ENCODE results near the gene PRM1. TPM values are rescaled to one million over a fixed set of nuclear protein-coding genes. Genes with fewer than 3 reads are reported as not detected.

Gene PRM1, protein sequence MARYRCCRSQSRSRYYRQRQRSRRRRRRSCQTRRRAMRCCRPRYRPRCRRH
- total RNA-seq, result not detected
- long read RNA-seq, result 0 reads

- DNase-seq (no peak), ATAC-seq (no peak)
- intact Hi-C loops (cut with micrococcal nuclease), result no loop called here
Observed at GRCh38 chr16:11280616-11281522, at the start of gene PRM1. PRM1 (minus strand) TSS chr16:11281330; CDS start chr16:11281238, 92 bp downstream.

- DNase-seq (no peak), ATAC-seq (no peak)
- intact Hi-C loops (cut with micrococcal nuclease), result no loop called here
Observed at GRCh38 chr16:11330526-11331237, 49.6 kb upstream of the PRM1 start.

GRCh38 chr16:11329891-11330290 is 48.8 kb upstream of the PRM1 start:
- intact Hi-C loops (cut with micrococcal nuclease), result no loop called here
- ATAC-seq, result peak; percentile 31
- DNase-seq, result no peak

- no peak for ATAC-seq
- intact Hi-C loops (cut with micrococcal nuclease), result no loop called here
- no peak for DNase-seq
Observed at GRCh38 chr16:11329071-11329491, 48.0 kb upstream of the PRM1 start.

DNA sequence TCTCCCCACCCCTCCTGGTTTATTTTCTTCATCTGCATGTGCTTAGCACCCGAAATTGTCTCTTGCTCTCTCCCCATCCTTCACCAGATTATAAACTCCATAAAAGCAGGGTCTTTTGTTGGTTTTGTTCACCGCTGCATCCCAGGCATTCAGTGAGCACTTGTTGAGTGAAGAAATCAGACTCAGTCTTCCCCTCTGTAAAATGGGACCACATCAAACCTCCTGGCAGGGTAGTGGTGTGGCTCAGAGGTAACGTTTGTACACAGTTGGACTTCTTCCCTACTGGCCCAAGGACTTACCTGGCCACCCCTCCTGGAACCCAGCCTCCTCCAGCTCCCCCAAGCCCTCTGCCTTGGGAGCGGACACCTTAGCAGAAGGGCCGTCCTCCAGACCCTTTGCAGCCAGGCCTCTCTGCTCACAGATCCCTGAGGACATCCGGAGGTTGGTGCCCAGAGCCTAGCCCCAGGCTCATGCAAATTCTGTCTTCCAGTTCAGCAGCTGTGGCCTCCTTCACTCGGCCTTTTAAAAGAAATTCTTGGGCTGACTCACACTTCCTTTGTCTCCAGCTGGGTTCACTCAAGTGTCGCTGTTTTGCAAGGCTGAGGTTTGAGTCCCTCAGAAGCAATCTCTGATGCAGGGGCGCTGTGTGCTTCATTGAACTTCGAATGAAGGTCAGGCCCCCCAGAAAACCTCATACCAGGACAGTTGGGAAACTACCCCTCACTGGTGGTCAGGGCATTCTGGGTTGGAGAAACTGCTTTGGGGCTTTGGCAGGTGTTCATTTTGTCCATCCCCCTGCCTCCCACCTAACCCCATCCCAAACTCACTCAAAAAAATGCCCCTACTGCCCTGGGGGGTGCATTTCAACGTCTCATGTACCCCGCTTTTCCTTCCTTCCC is 47.3 kb upstream of the PRM1 start:
- peak; percentile 75 for DNase-seq
- intact Hi-C loops (cut with micrococcal nuclease), result no loop called here
- peak; percentile 92 for ATAC-seq

GRCh38 chr16:11327277-11328171 is 46.4 kb upstream of the PRM1 start:
- peak; percentile 58 for ATAC-seq
- DNase-seq, result peak; percentile 60
- intact Hi-C loops (cut with micrococcal nuclease), result no loop called here

DNA sequence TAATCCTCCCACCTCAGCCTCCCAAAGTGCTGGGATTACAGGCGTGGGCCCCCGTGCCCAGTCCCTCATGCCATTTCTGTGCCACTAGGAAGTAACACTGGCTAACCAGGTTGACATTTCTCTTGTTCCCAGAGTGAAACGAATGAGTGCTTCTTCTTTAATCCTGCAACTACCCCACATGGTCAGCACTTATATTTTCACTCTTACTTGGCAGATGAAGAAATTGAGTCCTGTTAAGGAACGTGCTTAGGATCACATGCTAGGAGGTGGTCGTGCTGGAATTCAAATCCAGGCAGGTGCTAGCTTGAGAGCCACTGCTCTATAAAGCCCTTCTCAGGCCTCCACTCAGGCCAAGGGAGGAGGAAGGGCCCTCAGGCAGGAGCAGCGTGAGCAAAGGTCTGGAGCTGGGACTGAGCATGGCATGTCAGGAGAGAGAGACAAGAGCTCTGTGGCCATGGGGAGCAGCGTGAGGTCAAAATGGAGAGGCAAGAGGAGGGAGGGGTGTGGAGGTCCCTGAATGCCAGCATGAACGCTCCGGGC is 45.7 kb upstream of the PRM1 start:
- ATAC-seq, result no peak
- intact Hi-C loops (cut with micrococcal nuclease), result no loop called here
- DNase-seq, result no peak

DNA sequence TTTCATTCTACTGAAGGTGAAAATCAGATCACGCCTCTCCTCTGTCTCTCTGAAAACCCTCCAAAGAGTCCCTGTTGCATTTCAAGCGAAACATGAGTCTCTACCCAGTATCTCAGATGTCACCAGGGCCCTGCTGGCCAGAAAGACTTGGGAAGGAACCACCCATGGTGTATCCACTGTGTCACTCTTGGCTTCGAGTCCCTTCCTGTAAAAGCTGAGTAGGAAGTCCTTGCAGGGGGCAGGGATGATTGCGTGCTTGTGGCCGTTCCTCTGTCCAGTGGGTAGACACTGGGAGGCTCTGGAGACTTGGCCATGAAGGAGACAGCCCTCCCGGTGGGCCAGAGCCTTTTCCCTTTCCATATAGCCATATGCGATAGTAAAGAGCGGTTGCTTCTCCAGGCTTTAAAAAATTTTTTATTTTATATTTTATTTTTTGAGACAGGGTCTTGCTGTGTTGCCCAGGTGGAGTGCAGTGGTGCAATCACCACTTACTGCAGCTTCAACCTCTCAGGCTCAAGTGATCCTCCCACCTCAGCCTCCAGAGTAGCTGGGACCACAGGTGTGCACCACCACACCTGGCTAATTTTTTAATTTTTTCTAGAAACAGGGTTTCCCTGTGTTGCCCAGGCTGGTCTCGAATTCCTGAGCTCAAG is 45.1 kb upstream of the PRM1 start:
- no peak for DNase-seq
- intact Hi-C loops (cut with micrococcal nuclease), result no loop called here
- no peak for ATAC-seq

DNA sequence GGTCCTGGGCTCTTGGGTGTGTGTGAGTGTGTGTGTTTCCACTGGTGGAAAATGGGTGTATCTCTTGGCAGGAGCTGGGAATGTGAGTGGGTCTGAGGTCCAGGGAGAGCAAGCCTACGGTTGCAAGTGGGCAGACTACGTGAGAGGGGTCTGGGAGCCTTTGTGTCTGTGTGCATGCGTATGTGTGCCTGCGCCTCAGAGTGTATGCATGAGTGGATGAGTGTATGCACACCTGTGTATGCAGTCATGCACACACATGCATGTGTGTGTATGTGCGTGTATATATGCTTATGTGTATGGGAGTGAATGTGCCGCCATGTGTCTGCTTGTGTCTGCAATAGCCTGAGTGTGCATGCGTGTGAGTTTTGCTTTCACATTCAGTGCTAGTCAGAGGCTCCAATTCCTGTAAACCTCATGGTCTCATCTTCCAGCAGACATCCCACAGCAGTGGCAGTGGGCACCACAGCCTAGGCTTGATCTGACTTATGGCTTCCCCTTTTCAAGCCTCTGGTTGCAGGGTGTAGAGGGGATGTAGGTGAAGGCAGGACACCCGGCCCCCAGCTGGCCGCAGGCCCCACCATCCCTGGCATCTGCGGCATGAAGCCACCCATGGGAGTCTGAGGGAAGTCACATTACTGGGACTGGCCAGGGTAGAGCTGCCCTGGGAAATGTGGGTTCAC is 44.4 kb upstream of the PRM1 start:
- DNase-seq (no peak), ATAC-seq (no peak)
- intact Hi-C loops (cut with micrococcal nuclease), result no loop called here

GRCh38 chr16:11323551-11324336 is 42.6 kb upstream of the PRM1 start:
- no peak for ATAC-seq
- no peak for DNase-seq
- intact Hi-C loops (cut with micrococcal nuclease), result no loop called here

DNA sequence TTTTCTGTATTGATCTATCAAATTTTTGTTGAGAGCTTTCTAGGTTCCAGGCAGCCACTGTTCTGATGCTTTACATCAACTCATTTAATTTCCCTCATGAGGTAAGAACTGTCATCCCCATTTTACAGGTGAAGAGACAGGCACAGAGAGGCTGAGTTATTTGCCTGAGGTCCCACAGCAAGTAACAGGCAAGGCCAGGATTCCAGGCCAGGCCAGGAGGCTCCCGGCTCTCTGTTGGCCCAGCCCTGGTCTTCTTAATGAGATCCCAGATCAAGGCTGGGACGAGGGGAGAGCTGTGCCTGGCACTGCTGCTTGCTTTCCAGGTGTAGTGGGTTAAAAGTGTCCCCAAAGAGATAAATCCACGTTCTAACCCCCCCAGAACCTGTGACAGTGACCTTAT is 41.7 kb upstream of the PRM1 start:
- DNase-seq (no peak), ATAC-seq (no peak)
- intact Hi-C loops (cut with micrococcal nuclease), result no loop called here

DNA sequence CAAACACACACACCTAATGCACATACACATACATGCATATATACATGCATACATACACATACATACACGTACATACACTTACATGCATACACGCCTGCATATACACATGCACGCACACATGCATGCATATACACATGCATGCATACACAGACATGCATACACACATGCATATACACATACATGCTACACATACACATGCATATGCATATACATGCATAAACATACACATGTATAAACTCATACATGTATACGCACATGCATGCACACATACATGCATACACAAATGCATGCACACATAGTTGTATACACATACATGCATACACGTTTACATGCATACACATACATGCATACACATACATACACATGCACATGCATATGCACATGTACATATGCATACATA is 40.5 kb upstream of the PRM1 start:
- ATAC-seq (no peak), DNase-seq (no peak)
- intact Hi-C loops (cut with micrococcal nuclease), result no loop called here

GRCh38 chr16:11320170-11320569 is 39.0 kb upstream of the PRM1 start:
- intact Hi-C loops (cut with micrococcal nuclease), result no loop called here
- ATAC-seq, result no peak
- no peak for DNase-seq

GRCh38 chr16:11319529-11320146 is 38.5 kb upstream of the PRM1 start:
- ATAC-seq, result no peak
- DNase-seq, result no peak
- intact Hi-C loops (cut with micrococcal nuclease), result no loop called here

GRCh38 chr16:11318817-11319216 is 37.7 kb upstream of the PRM1 start:
- DNase-seq, result no peak
- intact Hi-C loops (cut with micrococcal nuclease), result no loop called here
- no peak for ATAC-seq

Data from left ventricle myocardium superior (tissue), 1 donor.